HG03097 (cell line): ENCODE measurements around the gene IMPDH1.

Experiments
- ATAC-seq: cut with Tn5 transposase; IDR thresholded peaks from one replicate; pipeline ENCODE4 v1.9.1; 2021; ENCODE audit not compliant: unreplicated experiment, low FRiP score

The IMPDH1 gene

DNA sequence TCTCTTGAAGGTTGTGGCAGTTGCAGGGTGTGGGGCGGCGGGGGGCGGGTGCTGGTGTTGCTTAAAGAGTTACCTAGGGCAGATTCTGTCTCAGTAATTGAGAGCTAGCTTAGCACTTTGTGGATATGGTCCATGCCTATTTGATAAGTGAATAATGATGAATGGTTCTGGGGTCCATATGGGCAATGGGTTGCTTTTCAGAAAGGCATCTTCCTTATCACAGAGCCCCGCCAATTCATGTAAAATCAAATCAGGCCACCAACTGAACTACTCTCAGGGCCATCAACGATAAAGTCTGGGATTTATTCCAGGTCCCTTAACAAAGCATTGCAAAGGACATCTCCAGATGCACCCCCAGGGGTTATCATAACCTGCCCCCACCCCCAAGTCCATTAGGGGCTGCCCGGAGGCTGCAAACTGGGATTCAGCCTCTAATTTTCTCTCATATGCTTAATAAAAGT, 46.5 kb downstream of the IMPDH1 start:
- ATAC-seq = no peak

DNA sequence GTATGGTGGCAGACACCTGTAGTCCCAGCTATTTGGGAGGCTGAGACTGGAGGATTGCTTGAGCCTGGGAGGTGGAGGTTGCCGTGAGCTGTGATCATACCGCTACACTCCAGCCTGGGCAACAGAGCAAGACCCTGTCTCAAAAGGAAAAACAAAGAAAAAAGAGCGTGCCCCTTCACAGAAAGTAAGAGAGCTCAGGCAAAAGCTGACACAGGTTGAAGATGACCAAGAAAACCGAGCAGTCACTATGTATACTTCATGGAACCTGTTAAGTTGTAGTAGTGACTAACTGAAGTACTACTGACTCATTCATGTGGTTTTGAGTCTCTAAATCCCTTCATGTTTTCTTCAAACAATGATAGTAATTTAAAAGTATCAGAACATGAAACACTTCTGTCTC, 47.1 kb downstream of the IMPDH1 start:
- ATAC-seq = no peak

DNA sequence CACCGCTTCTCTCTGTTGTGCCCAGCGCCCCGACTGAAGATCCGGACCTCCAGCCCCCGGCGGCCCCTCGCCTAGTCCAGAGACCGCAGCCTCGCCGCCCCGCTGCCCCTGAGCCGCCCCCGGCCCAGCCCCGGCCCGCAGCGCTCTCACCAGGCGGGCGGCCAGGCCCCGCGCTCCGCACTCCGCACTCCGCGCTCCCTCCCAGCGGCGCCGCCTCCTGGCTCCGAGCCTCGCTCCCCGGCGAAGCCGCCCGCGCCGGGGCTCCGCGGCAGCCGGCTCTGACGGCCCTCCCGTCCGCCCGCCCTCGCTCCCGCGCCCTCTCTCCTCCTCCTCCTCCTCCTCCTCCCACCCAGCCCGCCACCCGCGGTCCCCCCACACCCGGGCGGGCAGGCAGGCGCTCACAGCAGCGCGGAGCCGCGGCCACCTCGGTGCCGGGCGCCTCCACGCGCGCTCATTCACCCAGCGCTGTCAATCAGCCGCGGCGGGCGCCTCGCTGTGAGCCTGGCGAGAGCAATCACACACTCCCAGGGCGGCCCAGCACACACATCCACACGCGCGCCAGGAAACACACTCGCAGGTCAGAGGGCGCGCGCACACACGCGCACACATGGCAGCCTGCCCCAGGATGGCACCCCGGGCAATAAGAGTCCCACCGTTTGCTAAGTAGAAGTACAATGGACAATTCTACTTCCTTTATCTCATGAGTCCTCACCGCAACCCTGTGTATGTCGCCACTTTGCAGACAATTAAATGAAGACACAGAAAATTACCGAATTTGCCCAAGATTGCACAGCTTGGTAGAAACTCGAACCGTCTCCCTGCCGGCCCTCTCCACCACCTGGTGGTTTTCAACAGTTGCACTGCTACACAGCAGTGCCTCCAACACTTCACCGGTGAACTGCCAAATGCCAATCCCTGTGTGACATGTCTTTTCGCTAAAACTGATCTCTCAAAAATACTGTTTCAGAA, 48.1 kb downstream of the IMPDH1 start, which contains the start of gene PRRT4:
TSS of gene PRRT4 (minus strand) at position 280 of the 969 bp plus-strand sequence.
- no peak for ATAC-seq

DNA sequence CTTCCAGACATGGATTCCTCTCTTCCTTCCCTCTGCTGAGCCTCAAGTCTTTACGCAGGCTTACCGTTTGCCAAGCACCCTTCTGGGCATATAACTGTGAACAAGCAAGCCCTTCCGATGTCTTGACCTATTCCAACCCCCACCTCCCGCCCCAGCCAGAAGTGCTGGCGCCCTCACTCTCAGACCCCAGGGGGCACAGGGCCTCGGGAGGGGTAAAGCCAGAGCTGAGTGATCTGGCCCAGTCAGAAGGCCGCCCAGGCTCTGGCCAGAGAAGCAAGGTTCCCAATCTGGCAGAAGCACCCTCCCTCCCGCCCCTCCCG, 49.5 kb downstream of the IMPDH1 start:
- ATAC-seq = no peak

DNA sequence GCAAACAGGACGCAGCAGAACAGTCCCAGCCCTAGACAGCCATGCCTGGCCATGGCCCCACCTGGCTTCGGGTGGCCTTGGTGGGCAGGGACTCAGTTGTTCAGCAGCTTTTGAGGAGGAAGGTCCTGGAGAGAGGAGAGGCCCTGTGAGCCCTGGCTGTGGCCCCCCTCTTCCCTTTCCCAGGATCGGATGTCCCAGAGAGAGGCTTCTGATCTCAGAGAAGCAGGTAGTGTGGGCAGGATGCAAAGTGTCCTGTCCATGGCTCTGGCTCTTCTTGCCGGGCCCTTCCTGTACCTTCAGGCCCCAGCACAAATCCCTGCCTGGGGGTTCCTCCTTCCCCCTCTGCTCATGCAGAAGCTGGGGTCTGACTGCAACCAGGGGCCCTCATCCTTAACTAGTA, 49.8 kb downstream of the IMPDH1 start:
- ATAC-seq = no peak

DNA sequence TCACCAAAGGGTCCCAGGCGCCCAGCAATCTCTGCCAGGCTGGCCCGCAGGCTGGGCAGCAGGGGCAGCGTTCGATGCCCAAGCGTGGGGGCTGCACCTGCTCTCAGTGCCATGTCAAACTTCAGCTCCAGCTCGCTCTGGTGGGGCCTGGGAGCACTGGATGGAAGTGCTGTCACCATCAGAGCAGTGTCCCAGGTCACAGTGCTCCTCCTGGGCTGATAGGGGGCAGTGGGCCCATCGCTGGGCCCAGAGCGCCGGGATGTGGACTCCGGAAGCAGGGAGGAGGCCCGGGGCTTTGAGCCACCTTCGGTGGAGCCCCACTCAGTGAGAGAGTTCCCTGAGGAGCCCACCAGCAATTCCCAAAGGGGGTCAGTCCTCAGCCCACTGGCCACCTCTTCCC, 50.4 kb downstream of the IMPDH1 start:
- no peak for ATAC-seq

DNA sequence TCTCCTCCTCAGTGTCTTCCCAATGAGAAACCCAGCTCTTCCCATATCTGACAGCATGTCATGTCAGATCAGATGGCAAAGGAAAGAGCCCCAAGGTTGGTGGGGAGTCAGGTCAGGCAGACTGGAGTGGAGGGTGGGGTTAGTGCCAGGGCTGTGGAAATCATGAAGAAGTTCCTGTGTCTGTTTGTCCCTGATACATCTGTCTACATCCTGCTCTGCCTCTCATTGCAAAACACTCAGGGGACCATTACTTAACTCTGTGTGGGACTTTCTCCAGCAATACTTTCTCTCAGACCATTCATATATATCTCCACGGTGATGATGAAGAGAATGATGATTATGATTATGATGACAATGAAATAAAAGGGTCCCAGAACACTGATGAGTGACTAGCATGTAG, 51.5 kb downstream of the IMPDH1 start:
- no peak for ATAC-seq

DNA sequence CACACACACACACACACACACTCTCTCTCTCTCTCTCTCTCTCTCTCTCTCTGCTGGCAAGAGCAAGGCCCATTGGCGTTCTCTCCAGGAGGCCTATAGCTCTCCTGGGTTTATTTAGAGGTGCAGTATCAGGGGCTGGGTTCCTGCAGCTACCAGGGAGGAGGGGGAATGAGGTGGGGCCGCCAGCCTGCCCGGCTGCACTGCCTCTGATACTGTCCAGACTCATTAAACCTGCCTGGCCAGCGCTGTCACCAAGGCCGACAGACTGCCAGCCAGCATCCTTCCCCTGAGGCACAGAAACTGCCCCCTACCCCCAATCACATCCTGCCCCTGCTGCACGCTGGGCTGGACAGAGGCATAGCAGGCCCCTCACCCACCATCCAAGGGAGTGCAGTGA, 52.6 kb downstream of the IMPDH1 start:
- no peak for ATAC-seq

DNA sequence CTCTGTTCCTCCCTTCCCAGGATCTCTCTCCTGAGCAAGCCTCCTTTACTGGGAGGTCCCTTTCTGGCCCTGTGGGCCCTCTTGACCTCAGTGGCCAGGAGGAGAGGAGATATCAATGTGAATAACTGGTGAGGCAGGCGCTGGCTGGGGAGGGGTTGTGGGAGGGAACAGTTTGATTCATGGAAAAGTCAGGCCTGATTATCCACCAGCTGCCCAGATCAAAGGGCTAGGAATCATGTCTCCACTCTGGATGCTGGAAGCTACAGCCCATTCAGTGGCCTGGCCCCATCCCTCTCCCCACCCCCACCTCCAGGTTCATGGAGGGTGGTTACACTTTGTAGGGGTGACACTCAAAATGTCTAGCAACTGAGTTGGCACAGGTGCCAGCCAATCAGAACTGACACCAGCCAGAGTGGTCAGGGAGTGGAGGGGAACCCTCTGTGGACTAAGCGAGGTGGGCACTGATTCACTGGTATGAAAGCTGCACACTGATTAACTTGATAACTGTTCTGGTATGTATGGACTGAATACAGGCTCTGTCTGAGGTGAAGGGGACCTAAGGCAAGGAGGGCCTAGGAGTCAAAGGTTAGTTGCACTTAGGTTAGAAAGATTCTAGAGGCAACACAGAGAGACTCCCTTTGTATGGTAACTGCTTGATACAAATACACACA, 53.1 kb downstream of the IMPDH1 start:
- ATAC-seq = no peak

DNA sequence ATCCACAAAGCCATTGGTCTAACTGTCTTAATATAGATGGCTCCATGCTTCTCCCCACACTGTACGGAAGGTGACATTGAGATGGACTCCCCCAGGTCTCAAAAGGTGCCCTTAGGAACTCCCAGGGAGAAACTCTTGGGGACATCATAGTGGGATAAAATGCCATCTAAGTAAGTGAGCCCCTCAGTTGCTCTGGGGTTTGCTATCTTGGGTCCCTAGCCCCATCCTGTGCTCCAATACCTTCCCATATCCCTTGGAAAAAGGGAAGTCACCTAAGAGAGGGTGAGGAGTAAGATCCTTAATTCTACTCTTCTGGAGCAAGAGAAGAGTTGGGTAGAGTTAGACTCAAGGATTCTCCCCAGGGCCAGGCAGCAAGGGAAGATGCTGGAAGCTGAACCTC, 56.2 kb downstream of the IMPDH1 start:
- ATAC-seq = no peak

DNA sequence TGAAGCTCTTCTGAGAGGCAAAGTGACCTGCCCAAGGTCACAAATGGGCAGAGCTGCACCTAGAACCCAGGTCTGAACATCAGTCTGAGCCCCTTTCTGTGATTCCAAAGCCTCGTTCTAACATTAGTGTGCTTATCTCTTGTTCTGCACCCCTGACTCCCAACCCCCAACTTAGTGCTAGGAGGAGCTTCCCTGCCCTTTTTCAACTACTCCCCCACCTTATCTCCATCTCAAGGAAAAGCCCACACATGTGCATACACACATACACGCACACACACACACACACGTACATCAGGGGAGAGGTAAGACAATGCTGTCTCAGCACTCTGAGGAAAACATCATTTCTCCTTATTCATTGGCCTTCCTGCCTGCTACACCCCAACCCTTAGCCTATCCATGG, 56.6 kb downstream of the IMPDH1 start:
- no peak for ATAC-seq

DNA sequence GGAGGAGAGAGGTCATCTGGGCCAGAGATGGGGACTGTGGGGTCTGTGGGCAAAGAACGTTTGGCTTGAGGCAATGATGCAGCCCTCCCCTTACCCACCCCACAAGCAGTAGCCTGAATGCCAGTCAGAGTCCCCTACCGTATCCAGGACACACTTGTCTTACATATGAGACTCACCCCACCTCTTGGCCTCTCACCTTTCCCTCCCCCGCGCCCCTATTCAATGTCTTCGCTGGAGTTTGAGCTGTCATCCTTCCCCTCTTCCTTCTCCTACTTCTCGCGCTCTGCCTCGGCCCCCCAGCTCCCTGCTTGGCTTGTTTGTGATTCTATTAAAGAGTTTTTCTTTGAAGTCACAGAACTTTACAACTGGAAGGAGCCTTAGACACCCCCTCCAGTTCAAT, 57.1 kb downstream of the IMPDH1 start:
- ATAC-seq = no peak

DNA sequence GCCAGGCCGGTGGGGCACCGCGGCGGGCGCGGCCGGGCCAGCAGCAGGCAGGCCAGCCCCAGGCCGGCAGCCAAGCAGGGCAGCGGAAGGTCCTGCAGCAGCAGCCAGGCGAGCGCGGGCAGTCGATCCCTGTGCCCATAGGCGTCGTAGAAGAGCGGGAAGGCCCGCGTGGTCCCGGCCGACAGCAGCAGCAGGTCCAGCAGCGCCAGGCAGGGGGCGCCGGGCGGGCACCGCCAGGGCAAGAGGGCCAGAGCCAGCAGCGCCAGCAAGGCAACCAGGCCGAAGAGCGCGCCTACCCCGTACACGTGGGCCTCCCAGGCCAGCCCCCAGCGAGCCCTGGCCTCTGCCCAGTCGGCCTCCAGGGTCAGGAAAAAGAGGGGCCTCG, 57.6 kb downstream of the IMPDH1 start:
- no peak for ATAC-seq

DNA sequence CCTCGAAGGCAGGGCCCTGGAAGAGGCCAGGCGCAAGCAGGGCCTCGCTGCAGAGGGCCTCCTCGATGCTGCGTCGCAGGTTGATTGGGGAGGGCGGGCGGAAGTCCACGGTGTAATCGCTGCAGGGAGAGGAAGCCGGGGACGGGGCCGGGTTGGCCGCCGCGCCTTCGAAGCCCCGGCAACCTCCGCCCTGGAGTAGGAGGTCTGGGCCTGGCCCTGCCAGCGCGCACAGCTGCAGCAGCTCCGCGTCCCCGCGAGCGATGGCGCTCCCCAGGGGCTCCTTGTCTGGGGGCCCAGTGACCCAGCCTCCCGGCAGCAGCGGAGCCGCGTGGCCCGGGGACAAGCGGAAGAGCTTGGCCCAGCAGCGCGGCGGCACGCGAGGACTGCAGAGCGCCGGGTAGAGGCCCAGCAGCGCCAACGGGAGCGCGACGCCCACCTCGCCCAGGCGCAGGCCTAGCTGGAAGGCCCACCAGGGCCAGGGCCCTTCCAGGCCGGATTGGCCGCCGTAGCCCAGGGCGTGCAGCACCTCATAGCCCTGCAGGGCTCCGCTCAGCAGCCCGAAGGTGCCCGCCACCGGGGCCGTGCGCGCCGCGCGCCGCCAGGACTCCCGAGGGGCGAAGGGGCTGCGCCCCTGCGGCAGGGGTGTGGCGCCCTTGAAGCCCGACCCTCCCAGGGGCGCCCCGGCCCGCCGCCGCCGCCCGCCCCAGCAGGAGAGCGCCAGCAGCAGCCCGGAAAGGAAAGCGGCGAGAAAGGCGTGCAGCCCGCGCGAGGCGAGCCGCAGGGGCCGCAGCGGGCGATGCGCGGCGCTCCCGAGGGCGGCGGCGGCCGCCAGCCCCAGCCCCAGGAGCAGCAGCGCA, 58.3 kb downstream of the IMPDH1 start:
- ATAC-seq = no peak

DNA sequence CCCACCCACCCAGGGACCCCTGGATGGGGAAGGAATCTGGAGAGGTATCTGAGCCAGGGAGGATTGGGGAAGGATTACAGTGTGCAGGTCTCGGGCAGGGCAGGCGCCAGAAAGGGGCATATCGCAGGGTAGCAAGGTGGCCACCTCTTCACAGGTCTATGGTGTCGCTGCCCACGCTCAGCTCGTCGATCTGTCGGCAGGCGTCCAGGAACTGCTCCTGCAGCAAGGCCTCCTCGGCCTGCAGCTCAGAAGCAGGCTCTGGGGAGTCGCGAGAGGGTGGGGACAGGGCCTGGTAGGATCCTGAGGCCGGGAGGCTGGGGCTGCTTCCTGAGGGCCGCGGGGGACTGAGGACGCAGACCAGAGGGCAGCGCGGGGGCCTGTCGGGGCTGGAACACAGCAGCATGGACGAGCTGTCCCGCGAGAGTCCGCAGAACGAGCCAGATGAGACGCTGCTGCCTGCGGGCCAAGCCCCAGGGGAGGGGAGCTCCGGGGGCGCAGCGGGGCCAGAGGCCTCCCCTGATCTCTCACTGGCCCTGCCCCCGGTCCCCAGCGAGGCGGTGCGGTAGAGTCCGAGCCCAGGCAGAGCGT, 59.0 kb downstream of the IMPDH1 start:
- ATAC-seq = no peak

DNA sequence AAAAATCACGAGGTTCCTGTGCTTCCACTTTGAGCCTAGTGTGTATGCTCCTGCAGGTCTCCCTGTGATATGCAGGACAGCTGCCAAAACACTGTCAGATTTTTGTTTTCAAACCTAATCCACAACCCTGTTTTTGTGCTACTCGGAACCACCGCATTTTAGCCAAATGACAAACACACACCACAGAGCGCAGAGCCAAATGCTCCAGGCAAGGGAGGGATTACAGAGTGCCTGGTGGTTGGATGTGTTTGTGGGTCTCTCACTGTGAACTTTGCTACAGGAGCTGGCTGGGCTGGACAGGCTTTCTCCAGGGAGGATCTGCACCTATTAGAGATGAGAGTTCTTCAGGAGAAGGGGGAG, 60.3 kb downstream of the IMPDH1 start:
- ATAC-seq = no peak

DNA sequence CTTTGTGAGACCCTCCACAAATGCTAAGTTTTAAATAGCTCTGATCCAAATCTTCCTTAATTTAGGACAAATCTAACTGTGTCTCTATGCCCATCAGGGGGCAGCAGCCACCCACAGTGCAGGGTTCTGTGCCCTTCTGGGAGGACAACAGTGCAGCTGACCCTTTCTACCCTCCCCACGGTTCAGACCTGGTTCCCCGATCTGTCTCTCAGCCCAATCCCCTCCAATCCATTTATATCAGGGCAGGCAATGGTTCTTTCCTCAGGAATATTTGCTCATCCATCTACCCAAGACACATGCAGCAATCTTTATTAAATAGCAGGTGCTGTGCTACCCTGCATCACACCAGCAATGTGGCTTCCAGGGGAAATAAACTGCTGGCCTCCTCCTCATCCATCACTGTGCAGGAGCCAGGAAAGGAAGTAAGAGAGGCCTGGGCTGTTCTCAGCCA, 62.1 kb downstream of the IMPDH1 start:
- ATAC-seq = no peak

DNA sequence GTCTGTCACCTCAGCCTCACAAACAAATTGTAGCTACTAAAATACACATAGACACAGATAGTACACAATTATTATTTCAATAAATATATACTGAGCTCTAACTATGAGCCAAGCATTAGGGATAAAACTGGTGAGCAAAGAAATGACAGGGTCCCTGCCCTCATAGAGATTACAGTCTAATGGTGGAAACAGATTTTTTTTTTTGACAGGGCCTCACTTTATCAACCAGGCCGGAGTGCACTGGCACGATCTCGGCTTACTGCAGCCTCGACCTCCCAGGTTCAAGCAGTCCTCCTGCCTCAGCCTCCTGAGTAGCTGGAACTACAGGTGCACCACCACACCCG, 65.4 kb downstream of the IMPDH1 start:
- ATAC-seq = no peak

DNA sequence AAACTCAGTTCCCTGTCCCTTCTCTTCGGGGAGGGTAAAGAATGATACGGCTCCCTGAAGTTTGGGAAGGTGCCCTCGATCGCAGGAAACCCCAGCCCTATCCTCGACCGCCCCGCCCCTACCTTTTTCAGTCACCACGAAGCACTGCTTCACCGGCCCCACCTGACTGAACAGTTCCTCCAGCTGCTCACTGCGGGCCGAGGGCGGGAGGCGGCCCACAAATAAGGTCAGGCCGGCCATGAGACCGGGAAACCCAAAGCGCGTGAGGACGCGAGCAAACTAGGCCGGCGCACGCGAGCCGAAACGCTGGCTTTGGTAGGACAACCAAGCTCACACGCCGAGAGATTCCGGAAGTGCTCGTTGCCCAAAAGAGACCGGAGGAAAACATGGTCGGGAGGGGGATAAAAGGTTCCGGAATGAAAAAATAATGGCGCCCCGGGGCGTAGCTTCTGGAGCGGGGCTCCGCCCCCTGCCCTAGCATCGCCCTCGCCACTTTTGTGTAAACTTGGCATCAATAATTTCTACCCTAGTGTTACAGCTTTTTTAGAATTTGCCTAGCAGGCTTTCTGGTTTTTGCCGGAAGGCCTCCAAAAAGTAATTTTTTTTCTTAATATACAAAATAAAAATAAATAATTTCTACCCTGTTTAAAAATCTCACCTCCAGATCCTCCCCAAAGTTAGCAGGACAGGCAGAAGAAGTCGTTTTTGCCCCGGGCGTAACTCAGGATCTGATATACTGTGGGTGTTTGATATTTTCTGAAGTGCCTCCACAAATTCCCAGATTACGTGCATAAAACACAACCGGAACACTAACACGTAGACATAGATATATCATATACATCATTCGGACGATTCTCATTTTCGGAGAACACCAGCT, 66.0 kb downstream of the IMPDH1 start, which contains the start of gene RBM28:
TSS of gene RBM28 (minus strand) at position 355 of the 877 bp plus-strand sequence. CDS start at position 240, 115 bp downstream.
- peak; percentile 93 for ATAC-seq
